Adrenal gland (tissue), 5 donors: ENCODE results near the gene PRKG1.

Experiments used
- POLR2A ChIP-seq, 2 donors: fragments of 450-650 bp; IDR thresholded peaks; one replicate each; pipeline ENCODE4 v1.6.1; 2017; ENCODE audit warnings: antibody characterized with exemption in 2 of 2, mild to moderate bottlenecking in 2 of 2, moderate library complexity in 1 of 2
- TF ChIP-seq, protein P1 (sequence below), 6 experiments: fragments of 450-650 bp in 4 of 6; fragments of 200-600 bp in 2 of 6; sonication (generic) in 1 of 6; IDR thresholded peaks; 1 replicate in 5 of 6; 2 replicates in 1 of 6; pipeline versions ENCODE4 v1.5.1 to v1.8.0; 2016 to 2021; ENCODE audit warnings: antibody characterized with exemption in 6 of 6, mild to moderate bottlenecking in 2 of 6, moderate library complexity in 1 of 6
- donor health status: DM: no; HTN: no; CAD: no.

DNA sequence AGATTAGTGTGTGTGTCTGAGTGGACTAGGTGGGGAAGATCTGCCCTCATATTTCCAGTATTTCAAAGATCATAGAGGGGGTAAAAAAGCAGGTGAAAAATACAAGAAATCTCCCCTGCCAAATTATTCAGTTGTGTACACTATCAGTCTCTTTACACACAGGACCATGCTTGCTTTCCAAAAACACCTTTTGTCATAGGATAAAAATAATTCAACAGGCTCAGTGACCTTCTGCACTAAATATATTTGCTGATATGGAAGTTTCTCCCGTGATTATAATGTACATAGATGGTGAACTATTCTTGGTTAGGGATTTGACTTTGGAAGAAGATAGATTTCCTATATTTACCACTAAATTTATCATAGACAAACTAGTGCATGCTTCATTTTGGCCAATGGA is 649.8 kb downstream of the PRKG1 start:
- TF ChIP-seq, protein P1, sequence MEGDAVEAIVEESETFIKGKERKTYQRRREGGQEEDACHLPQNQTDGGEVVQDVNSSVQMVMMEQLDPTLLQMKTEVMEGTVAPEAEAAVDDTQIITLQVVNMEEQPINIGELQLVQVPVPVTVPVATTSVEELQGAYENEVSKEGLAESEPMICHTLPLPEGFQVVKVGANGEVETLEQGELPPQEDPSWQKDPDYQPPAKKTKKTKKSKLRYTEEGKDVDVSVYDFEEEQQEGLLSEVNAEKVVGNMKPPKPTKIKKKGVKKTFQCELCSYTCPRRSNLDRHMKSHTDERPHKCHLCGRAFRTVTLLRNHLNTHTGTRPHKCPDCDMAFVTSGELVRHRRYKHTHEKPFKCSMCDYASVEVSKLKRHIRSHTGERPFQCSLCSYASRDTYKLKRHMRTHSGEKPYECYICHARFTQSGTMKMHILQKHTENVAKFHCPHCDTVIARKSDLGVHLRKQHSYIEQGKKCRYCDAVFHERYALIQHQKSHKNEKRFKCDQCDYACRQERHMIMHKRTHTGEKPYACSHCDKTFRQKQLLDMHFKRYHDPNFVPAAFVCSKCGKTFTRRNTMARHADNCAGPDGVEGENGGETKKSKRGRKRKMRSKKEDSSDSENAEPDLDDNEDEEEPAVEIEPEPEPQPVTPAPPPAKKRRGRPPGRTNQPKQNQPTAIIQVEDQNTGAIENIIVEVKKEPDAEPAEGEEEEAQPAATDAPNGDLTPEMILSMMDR (IDR thresholded peaks at IDR 0.05) = no peak
- TF ChIP-seq POLR2A (IDR thresholded peaks at IDR 0.05) = no peak
